ENCODE measurements around the gene UNC5B.

Gene UNC5B

GRCh38 chr10:71223347-71224058 lies 11.1 kb downstream of the UNC5B start:
- no peak for DNase-seq

DNA sequence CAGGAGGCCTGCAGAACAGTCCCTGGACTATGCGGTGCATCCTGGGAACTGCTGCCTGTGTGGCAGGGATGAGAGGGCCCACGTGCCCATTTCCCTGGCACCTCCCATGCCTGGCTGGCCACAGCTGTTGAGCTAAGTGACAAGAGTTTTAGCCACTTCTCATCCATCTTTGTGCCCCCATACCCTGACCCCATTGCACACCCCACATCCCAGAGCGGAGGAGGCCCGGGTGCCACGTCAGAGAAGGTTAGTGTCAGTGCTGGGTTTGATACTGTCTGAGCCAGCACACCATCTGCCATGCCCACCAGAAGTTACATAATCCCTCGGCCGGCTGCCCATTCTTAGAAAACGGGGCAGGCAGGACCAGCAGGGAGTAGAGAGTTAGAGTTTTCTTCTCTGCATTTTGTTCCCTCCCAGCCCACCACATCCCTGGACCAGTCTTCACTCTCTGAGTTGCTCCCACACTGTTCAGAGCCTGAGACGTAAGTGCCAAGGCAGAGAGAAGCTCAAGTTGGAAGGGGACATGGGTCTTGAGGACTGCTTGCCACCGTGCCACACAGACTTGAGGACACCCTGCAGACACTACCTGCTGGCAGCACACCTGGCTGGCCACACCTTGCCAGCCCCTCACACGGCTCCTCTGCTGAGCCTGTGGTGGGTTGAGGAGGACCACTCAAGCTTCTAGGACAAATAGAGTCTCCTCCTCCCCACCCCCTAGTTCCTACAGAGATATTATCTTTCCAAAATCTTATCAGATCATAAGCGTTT lies 13.1 kb downstream of the UNC5B start:
- DNase-seq: no peak

GRCh38 chr10:71228875-71229675 lies 16.7 kb downstream of the UNC5B start:
- DNase-seq: no peak

DNA sequence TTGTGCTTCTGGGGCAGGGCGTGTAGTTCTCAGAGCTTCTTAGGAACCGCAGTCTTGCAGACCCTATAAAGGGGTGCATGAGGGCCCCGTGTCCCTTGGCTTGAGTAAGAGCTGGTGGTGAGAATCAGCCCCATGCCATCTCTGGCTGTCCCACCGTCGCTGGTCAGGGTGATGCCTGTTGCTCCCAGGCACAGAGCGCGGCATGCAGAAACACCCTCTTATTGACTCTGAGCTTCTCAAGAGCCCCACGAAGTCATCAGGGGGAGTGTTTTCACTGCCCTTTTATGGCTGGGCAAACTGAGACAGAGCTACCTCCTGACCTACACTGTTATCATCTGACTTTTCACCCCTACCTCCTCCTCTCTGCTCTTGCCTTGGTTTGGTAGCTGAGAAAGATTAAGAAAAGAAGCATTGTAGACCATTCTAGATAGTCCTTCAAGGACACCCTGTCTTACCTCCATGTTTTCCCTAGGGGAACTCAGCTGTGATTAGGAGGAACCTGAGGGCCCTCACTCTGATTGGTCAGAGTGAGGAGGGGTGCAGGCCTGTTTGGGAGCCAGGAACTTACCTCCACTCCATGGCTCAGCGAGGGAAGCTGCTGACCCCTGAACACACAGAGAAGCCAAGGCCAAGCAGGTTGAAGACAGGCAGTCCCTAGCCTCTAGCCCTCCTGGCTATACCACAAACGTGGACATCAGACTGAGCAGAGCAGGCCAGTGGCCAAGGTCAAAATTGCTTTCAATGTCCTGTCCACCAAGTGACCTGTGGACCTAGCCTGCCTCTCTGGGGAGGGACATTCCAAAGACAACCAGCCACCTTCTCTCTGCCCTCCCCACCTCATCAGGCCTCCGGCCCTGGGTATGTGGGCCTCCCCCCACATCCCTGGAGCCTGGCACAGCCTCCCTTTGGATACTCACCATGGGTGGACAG lies 17.6 kb downstream of the UNC5B start:
- DNase-seq: no peak

- no peak for DNase-seq
Observed at GRCh38 chr10:71230656-71231025, 18.3 kb downstream of the UNC5B start.

GRCh38 chr10:71231206-71231605 lies 18.8 kb downstream of the UNC5B start:
- DNase-seq: no peak

GRCh38 chr10:71232089-71232998 lies 20.0 kb downstream of the UNC5B start:
- DNase-seq: peak; percentile 76

DNA sequence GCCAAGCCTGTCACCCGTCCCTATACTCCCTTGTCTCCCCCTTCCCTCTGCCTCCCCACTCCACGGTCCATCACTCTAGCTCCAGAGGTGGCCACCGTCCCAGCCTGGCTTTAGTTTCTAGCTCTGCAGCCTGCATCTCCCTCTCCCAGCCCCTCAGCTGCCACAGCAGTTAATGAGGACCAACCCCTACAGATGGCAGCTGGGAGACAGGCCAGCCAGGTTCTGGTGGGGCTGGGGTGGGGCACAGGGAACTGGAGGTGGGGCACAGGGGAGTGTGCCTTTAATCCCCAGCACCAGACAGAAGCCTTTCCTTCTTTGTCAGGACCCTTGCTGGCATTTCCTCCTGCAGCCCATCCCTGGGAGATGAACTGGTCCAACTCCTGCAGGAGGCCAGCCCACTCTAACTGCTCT lies 21.1 kb downstream of the UNC5B start:
- DNase-seq: no peak

DNA sequence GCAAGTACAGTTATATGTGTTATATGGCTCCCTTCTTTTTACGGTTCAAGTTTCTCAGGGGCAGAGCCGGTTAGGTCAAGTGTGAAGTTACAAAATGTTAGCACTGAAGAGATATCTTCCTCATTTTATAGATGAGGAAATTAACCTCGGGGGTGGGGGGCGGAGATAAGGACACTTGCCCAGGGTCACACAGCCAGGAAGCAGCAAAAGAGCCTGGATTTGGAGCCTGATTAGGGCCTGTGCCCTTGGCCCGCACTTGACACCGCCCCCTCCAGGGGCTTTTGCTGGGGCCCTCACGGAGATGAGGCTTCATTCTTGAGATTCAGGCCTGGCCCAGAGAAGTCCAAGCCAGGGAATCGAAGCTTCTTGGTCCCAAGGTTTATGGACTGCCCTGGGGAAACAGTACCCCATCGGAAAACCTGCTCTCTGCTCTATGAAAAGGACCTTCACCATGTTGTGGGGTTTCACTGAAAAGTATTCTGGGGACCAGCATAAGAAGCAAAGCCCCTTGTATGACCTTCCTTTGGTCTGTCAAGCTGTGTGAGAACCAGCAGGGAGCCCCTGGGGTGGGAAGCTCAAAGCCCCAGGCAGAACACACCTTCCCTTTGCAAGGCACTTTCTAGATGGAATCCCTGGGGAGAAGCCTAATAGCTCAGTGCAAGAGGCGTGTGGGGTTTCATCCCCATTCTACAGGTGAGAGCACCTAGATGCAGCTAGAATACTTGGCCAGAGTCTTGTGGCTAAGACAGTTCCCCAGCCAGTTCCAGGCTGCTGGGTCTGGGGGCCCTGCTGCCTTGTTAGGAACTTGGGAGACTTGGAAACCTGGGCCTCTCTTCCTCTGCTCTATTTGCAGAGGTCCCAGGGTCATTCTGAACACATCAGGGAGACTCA lies 21.9 kb downstream of the UNC5B start:
- no peak for DNase-seq

DNA sequence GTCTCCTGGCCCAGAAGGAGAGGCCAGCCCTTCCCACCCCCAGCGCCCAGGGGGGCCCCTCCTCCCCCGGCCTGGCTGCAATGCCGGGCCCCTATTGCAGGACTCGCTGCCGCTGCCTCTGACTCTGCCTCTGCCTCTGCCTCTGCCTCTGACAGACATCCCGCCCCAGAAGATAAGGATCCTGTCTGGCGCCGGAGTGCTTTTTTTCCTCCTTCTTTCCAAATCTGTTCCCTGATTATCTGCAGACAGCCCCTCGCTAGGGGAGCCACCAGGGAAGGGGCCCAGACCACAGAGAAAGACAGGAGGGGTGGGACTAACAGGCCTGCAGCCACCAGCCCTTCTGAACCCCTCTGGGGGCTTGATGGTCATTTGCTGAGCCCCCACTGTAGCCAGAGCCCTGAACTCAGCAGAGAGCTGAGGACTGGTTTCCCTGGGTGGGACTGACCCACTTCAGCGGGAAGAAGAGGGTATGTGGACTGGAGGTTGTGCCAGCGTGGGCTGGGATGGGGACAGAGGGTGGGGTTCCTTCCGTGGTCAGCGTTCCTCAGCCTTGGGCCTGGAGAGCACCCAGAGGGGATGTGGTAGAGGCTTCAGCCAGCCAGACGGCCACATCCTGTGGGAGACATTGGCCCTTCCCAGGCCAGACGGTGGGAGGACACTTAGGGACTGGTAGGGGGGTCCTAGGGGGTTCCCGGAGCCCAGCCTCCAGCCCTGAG lies 22.8 kb downstream of the UNC5B start:
- no peak for DNase-seq

- DNase-seq: no peak
Observed at GRCh38 chr10:71235808-71236207, 23.4 kb downstream of the UNC5B start.

DNA sequence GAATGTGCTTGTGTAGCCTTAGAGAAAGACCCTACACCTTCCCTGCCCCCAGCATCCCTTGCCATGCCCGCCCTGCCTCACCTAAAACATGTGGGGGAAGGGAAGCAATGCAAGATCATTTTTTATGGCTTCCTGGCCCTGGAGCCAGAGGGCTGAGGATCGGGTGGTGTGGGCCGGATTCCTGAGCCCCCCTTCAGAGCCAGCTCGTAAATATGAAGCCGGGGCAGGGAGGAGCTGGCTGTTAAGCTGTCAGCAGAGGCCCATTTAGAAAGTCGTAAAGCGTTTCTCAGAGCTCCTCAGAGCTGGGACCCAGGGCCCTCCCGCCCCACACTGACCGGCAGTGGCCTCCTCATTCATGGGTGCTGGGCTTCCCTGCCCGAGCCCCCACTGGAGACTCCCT lies 23.9 kb downstream of the UNC5B start:
- no peak for DNase-seq

DNA sequence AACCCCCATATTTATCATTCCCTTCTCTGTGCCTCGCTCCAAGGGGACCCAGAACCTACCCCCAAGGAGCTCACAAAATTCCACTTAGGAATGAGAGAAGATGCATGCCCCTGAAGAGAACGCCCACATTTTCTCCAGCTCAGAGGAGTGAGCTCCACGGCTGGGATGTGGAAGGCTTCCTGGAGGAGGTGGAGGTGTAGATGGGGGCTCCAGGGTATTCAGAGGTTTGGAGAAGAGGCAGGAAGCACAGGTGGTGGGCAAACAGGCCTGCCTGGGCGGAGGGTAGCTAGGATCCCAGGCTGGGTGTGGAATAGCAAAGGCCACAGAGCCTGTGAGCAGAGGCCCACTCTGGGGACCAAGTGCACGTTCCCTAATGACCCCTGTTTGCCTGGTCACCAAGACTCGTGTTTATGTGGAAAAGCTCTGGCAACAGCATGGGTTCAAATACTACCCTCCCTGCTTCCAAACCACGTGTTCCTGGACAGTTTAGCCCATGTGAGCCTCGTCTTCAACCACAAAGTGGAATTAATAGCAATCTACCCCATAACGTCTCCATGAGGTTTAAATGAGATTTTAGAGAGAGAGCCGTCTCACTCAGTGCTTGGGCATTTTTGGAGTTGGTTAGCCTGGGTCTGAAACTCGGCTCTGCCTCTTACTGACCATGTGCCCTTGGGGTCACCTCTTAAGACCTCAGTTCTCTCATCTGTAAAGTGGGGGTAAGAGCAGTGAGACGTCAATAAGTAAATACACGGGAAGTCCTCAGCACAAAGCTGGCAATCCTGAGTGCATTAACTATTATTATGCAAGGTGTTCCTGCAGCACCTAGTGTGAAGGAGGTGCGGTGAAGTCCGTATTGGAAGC lies 24.7 kb downstream of the UNC5B start:
- DNase-seq: no peak

DNA sequence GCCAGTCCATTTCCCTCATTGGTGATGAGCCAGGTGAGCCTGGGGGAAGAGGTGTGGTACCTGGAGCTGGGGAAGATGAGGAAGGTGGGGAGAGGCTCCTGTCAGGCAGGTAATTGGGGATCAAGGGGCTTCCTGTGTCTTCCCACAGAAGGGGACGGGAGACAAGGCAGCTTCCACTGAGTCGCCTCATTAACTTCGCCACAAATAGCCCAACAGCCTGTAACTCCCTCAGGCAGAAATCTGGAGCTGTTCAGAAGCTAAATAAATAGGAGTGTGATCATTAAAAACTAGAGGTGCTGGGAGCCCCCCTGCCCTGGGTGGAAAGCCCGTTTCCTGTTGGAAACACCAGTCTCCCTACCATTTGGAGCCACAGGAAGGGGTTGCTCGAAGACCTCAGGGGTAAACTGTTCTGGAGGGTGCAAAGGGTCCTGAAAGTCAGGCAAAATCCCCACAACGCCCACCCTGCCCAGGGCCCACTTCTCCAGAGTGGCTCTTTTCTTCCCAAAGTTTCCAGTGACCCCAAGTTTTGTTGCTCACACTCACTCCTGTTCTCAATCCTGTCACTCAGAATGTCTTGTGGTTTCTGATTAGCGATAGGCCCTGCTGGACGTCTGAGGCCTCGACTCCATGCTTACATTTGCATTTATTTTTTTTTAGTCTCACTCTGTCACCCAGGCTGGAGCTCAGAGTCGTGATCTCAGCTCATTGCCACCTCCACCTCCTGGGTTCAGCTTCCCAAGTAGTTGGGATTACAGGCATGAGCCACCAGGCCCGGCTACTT lies 25.7 kb downstream of the UNC5B start:
- DNase-seq: no peak

- no peak for DNase-seq
Observed at GRCh38 chr10:71238626-71239025, 26.3 kb downstream of the UNC5B start.

GRCh38 chr10:71239131-71239915 lies 27.0 kb downstream of the UNC5B start:
- no peak for DNase-seq

Data from NCI-H510A (cell line).